GM12878 (cell line): ENCODE measurements around the gene TNFSF8. TPM values are rescaled to one million over a fixed set of nuclear protein-coding genes. Genes with fewer than 3 reads are reported as not detected.

Experiments used
- ATAC-seq: fragments of 200-7000 bp; cut with Tn5 transposase; 3 replicates; pipeline ENCODE4 v1.9.1; 2020; ENCODE audit warnings: mild to moderate bottlenecking, moderate library complexity
- BruUV-seq: library from RNA; stranded (reverse); fragments of 400-500 nt; replicated peaks from 2 replicates; lab custom pipeline; 2021; lab: Mats Ljungman, UMichigan
- CTCF ChIA-PET: fragments of 300-600 bp; sonication (Branson Sonifier 250); formaldehyde crosslinking; extraction: SDS; loops from one replicate; lab custom pipeline; 2021; ENCODE audit warnings: inconsistent platforms; lab: Yijun Ruan, JAX
- POLR2A ChIA-PET: fragments of 350-600 bp; formaldehyde crosslinking; extraction: SDS; loops from one replicate; lab custom pipeline; 2021; ENCODE audit warnings: inconsistent platforms; lab: Charles Lee
- RAD21 ChIA-PET: fragments of 300-600 bp; sonication (Branson Sonifier 250); formaldehyde crosslinking; loops from one replicate; lab custom pipeline; 2023; ENCODE audit warnings: antibody characterized with exemption; ENCODE audit not compliant: unreplicated experiment; lab: Charles Lee
- SMC1A ChIA-PET: fragments of 300-600 bp; sonication (Branson Sonifier 250); formaldehyde crosslinking; loops from one replicate; lab custom pipeline; 2023; ENCODE audit not compliant: unreplicated experiment, uncharacterized antibody; lab: Charles Lee
- DNase-seq: peaks from one replicate; pipeline ENCODE4 v3.0.0-alpha.2; 2011; ENCODE audit warnings: low read depth, low spot score
- FAIRE-seq: peaks from 3 replicates; lab custom pipeline; 2011; peaks lifted over from hg19 to GRCh38; lab: Jason Lieb, UNC
- H2AFZ ChIP-seq: 2 replicates; pipeline ENCODE4 v1.6.0; 2011; ENCODE audit warnings: low read depth, low read length, control low read depth; ENCODE audit not compliant: control insufficient read depth
- H3K27ac ChIP-seq: 2 replicates; pipeline ENCODE4 v1.5.1; 2011; ENCODE audit warnings: control low read depth; ENCODE audit not compliant: control insufficient read depth, insufficient read depth
- H3K27me3 ChIP-seq, 2 experiments: replicated peaks in 1 of 2; 2 replicates each; pipeline versions ENCODE4 v1.6.0 to v1.6.1; 2011; ENCODE audit warnings: low read length in 1 of 2; ENCODE audit not compliant: control insufficient read depth in 2 of 2, insufficient read depth in 2 of 2
- H3K36me3 ChIP-seq, 2 experiments: 2 replicates each; pipeline ENCODE4 v1.5.1; 2011; ENCODE audit warnings: low read length in 1 of 2; ENCODE audit not compliant: control insufficient read depth in 2 of 2, insufficient read depth in 2 of 2
- H3K4me1 ChIP-seq: 2 replicates; pipeline ENCODE4 v1.6.1; 2011; ENCODE audit warnings: mild to moderate bottlenecking, low read length, moderate library complexity, mixed read lengths; ENCODE audit not compliant: control insufficient read depth, insufficient read depth
- H3K4me2 ChIP-seq: 2 replicates; pipeline ENCODE4 v1.6.0; 2011; ENCODE audit warnings: control low read depth; ENCODE audit not compliant: control insufficient read depth, insufficient read depth
- H3K4me3 ChIP-seq: fragments of 200-600 bp; sonication (generic); 2 replicates; pipeline ENCODE4 v1.5.1; 2016
- H3K79me2 ChIP-seq: 2 replicates; pipeline ENCODE4 v1.6.0; 2011; ENCODE audit warnings: low read length; ENCODE audit not compliant: control insufficient read depth, insufficient read depth
- H3K9ac ChIP-seq: 2 replicates; pipeline ENCODE4 v1.8.0; 2011; ENCODE audit warnings: low read length, control low read depth, mixed read lengths; ENCODE audit not compliant: control insufficient read depth, insufficient read depth
- H3K9me3 ChIP-seq: replicated peaks from 3 replicates; pipeline ENCODE4 v1.5.1; 2011; ENCODE audit warnings: mild to moderate bottlenecking, low read length; ENCODE audit not compliant: control insufficient read depth, insufficient read depth
- H4K20me1 ChIP-seq: 2 replicates; pipeline ENCODE4 v1.6.0; 2011; ENCODE audit not compliant: control insufficient read depth, insufficient read depth
- CTCF ChIP-seq, 3 experiments: IDR thresholded peaks in 2 of 3; conservative IDR thresholded peaks in 1 of 3; 2 replicates each; pipeline ENCODE4 v1.5.1; 2011; ENCODE audit warnings: low read depth in 3 of 3, low read length in 3 of 3, mild to moderate bottlenecking in 3 of 3, control low read depth in 2 of 3, moderate library complexity in 2 of 3, inconsistent platforms in 1 of 3, mixed read lengths in 1 of 3; ENCODE audit not compliant: control insufficient read depth in 2 of 3, insufficient read depth in 1 of 3; ENCODE audit errors: extremely low read depth in 1 of 3
- E2F8 ChIP-seq: fragments of 450-650 bp; IDR thresholded peaks from 2 replicates; pipeline ENCODE4 v1.6.1; 2018; ENCODE audit warnings: mild to moderate bottlenecking, low read depth, moderate library complexity; ENCODE audit not compliant: partially characterized antibody
- ETV6 ChIP-seq, 2 experiments: fragments of 450-650 bp in 1 of 2; IDR thresholded peaks in 1 of 2; conservative IDR thresholded peaks in 1 of 2; 2 replicates each; pipeline ENCODE4 v1.6.1; 2014; ENCODE audit warnings: antibody characterized with exemption in 1 of 2, borderline replicate concordance in 1 of 2, low read depth in 1 of 2, mild to moderate bottlenecking in 1 of 2, moderate library complexity in 1 of 2
- EZH2 ChIP-seq: IDR thresholded peaks from 2 replicates; pipeline ENCODE4 v1.6.1; 2012; ENCODE audit warnings: low read depth, mild to moderate bottlenecking, control low read depth, inconsistent platforms, low read length, borderline replicate concordance; ENCODE audit not compliant: control insufficient read depth
- JUNB ChIP-seq: IDR thresholded peaks from 2 replicates; pipeline ENCODE4 v1.6.1; 2016; ENCODE audit warnings: antibody characterized with exemption, mild to moderate bottlenecking
- JUND ChIP-seq: IDR thresholded peaks from 2 replicates; pipeline ENCODE4 v1.6.1; 2012; ENCODE audit warnings: low read depth, mild to moderate bottlenecking, low read length, improper control_type of control experiment, moderate library complexity
- KAT2A ChIP-seq: conservative IDR thresholded peaks from 2 replicates; pipeline ENCODE4 v1.6.1; 2011; ENCODE audit warnings: low read depth, low read length; ENCODE audit not compliant: control insufficient read depth
- POU2F2 ChIP-seq: IDR thresholded peaks from 3 replicates; pipeline ENCODE4 v1.6.1; 2011; ENCODE audit warnings: low read depth, mild to moderate bottlenecking, low read length, borderline replicate concordance
- ZNF24 ChIP-seq: fragments of 450-650 bp; IDR thresholded peaks from 2 replicates; pipeline ENCODE4 v1.6.1; 2017; ENCODE audit warnings: antibody characterized with exemption, mild to moderate bottlenecking
- ZNF274 ChIP-seq: IDR thresholded peaks from one replicate; pipeline ENCODE4 v1.8.0; 2011; ENCODE audit not compliant: insufficient read length, insufficient read depth
- WGBS: methylation state at CpG from one replicate; pipeline ENCODE4 v1.1.6; 2016; ENCODE audit warnings: low lambda C conversion rate; ENCODE audit not compliant: insufficient replicate concordance, insufficient coverage; ENCODE audit errors: missing lambda C conversion rate; 5-methylcytosine and 5-hydroxymethylcytosine counted together
- in situ Hi-C: fragments of 300-500 bp; cut with MboI; formaldehyde crosslinking; loops from 9 replicates; pipeline ENCODE4 v1.14.3; 2018; ENCODE audit warnings: mixed read lengths
- intact Hi-C: fragments of 100-400 bp; cut with micrococcal nuclease; formaldehyde crosslinking; loops from one replicate; pipeline ENCODE4 v1.14.2; 2022; ENCODE audit not compliant: unreplicated experiment
- polyA plus RNA-seq, 11 experiments: library from polyadenylated mRNA; depleted of rRNA in 4 of 11; unstranded in 6 of 11; stranded (reverse) in 5 of 11; fragments of >200 nt; fragmentation: Nextera tagmentation in 4 of 11; fragmentation: Illumina TruSeq in 1 of 11; extraction: Ambion mirVana in 4 of 11; extraction: Trizol in 1 of 11; gene quantifications; 1 replicate in 1 of 11; 2 replicates in 10 of 11; pipeline versions ENCODE4 v1.2.1 to v1.2.3, GENCODE V29; 2011 to 2016; ENCODE audit warnings: inconsistent platforms in 2 of 11, missing spikeins in 2 of 11, low read depth in 1 of 11
- total RNA-seq, 4 experiments: library from RNA; depleted of rRNA in 3 of 4; stranded (reverse); fragments of >200 nt in 3 of 4; fragmentation: Illumina TruSeq in 1 of 4; extraction: Trizol in 1 of 4; gene quantifications; 2 replicates each; pipeline versions ENCODE4 v1.2.1 to v1.2.3, GENCODE V29; 2013 to 2021
- TF ChIP-seq, protein P1 (sequence below): fragments of 150-350 bp; IDR thresholded peaks from 2 replicates; pipeline ENCODE4 v1.6.1; 2014; ENCODE audit warnings: mild to moderate bottlenecking, low read depth, low read length

TNFSF8 gene
- total and polyA plus RNA-seq, 10 of the 15 experiments (the other 5 are each of a cell fraction or from before 2014, with no cell fraction given): 0.10 to 0.29 (median 0.15) TPM; not detected in 7

DNA sequence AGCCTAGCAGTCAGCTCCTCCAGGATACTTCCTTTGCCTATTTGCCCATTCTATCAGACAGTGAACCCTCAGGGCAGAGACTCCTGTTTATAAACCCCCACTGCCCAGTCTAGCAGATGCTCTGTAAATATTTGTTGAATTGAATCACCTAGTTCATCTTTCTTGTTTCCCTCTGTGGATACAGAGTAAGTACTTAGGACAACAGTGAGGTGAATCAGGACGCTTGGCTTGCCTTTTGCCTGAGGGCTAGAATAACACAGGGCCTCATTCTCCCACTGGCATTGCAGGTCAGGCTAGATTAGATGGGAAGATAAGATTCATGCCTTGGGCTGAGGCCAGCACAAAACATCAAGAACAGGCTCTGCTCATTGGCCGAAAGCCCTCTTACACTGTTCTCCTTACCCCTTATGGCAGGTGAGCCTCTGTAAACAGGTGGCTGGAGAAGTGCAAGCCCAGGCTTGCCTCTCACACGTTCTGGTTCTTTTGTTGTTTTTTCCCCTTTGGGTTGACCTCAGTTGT lies 22.2 kb downstream of the TNFSF8 start (continued):
- TF ChIP-seq E2F8 (no peak), ZNF24 (no peak), EZH2 (no peak), ZNF274 (no peak), KAT2A (no peak)

DNA sequence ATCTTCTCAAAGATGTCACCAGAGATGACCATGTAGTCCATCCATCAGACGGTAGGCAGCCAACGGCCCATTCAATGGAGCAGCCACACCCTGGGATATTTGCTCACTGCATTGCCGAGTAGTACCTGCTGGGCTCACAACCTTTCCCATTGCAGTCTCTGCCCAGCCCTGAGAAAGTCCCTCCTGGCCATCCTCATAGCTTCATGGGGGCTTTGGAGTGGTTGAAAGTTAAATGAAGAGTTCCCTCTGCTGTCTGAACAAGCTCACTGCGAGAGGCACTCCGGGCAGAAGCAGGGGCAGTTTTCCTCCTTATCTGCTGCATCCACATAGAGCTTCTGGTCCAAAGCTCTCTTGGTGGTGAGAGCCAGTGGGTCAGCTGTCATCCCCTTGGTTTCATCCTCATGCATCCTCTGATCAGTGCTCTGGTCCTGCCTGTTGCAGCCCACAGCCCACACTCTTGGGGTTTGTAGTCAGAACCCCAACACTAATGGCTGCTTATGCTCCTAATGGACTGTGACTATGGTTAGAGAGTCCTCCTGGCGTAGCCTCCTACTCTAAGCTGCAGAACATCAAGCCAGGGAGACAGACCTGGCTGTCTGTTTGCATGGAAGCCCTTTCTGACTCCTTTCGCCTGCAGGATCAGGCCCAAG lies 23.3 kb downstream of the TNFSF8 start:
- no peak overlapping the region for H3K4me3 ChIP-seq
- ATAC-seq: peak; percentile 76
- H3K4me2 ChIP-seq: no peak overlapping the region
- no peaks in the 10 kb centered on the region for H3K79me2 ChIP-seq
- no peaks in the 10 kb centered on the region for H3K9me3 ChIP-seq
- WGBS: 37% methylated on average over 7 of the region's 7 CpGs
- ChIA-PET POLR2A (no interaction called here), RAD21 (interaction anchor here (0.6 to 2.1 kb wide), 14 partner anchors 13 to 242 kb away, joined by 3 to 16 read pairs (median 4); no protein-coding TSS in a partner anchor), CTCF (interaction anchor here (0.6 to 3.2 kb wide), 23 partner anchors 10 to 743 kb away, joined by 3 to 33 read pairs (median 4); partner anchors contain the start of gene TNFSF15), SMC1A (interaction anchor here (0.9 to 5.3 kb wide), 15 partner anchors 14 to 254 kb away, joined by 3 to 33 read pairs (median 5); no protein-coding TSS in a partner anchor)
- intact Hi-C loops: loop anchor here (1.0 to 2.0 kb wide), 3 partner anchors 108 to 225 kb away; partner anchors contain the start of gene TEX48
- H2AFZ ChIP-seq: no peak overlapping the region
- no peaks in the 10 kb centered on the region; the same call in 1 of the 2 replicates for H4K20me1 ChIP-seq
- no peak overlapping the region for H3K9ac ChIP-seq
- no peaks in the 10 kb centered on the region for H3K36me3 ChIP-seq
- no peak overlapping the region for H3K27ac ChIP-seq
- no peaks in the 10 kb centered on the region for H3K27me3 ChIP-seq
- DNase-seq: no peak
- BruUV-seq: no TSS peak
- in situ Hi-C loops: no loop called here
- peak; percentile 68 for FAIRE-seq
- peaks cover 13% of the 10 kb centered on the region for H3K4me1 ChIP-seq
- TF ChIP-seq POU2F2 (no peak), JUNB (no peak), ETV6 (conservative IDR thresholded peaks at IDR 0.05 in 1 of 2, IDR thresholded peaks at IDR 0.05 in 1 of 2; ENCODE audit: borderline replicate concordance in 1 of 2, low read depth in 1 of 2) (no peak), JUND (no peak), CTCF (IDR thresholded peaks at IDR 0.05 in 2 of 3, conservative IDR thresholded peaks at IDR 0.05 in 1 of 3; ENCODE audit: control insufficient read depth in 2 of 3, extremely low read depth in 1 of 3, insufficient read depth in 1 of 3, low read depth in 3 of 3, low read length in 3 of 3) (peak; percentile 34 to 50 (median 39); a peak in 4 of 6 replicates)
- TF ChIP-seq, protein P1, sequence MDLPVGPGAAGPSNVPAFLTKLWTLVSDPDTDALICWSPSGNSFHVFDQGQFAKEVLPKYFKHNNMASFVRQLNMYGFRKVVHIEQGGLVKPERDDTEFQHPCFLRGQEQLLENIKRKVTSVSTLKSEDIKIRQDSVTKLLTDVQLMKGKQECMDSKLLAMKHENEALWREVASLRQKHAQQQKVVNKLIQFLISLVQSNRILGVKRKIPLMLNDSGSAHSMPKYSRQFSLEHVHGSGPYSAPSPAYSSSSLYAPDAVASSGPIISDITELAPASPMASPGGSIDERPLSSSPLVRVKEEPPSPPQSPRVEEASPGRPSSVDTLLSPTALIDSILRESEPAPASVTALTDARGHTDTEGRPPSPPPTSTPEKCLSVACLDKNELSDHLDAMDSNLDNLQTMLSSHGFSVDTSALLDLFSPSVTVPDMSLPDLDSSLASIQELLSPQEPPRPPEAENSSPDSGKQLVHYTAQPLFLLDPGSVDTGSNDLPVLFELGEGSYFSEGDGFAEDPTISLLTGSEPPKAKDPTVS: no peak
